Adrenal gland (tissue), 12 donors: ENCODE data around the gene CR1. TPM values are rescaled to one million over a fixed set of nuclear protein-coding genes. Genes with fewer than 3 reads are reported as not detected.
"Not testable (repeated sequence)": the region's sequence is repeated elsewhere in the genome, so short reads cannot be mapped to it uniquely, and the experiment has no call there.

Experiments
- DNase-seq, 7 donors: peaks; one replicate each; pipeline ENCODE4 v3.0.0-alpha.2; 2019 to 2020
- H3K27ac ChIP-seq, 5 donors: fragments of 200-600 bp; sonication (generic) in 4 of 5; 1 replicate in 3 of 5; 2 replicates in 2 of 5; pipeline versions ENCODE4 v1.5.1 to v1.8.0; 2016 to 2020; ENCODE audit warnings: mild to moderate bottlenecking in 1 of 5
- H3K27me3 ChIP-seq: fragments of 200-600 bp; 2 replicates; pipeline ENCODE4 v1.8.0; 2021
- H3K36me3 ChIP-seq, 2 donors: fragments of 200-600 bp; replicated peaks in 1 of 2; 1 replicate in 1 of 2; 2 replicates in 1 of 2; pipeline versions ENCODE4 v1.5.1 to v1.8.0; 2018 to 2022
- H3K4me1 ChIP-seq, 2 donors: fragments of 200-600 bp; replicated peaks in 1 of 2; 1 replicate in 1 of 2; 2 replicates in 1 of 2; pipeline versions ENCODE4 v1.5.1 to v1.8.0; 2018 to 2021
- H3K4me3 ChIP-seq, 4 donors: fragments of 200-600 bp; sonication (generic) in 3 of 4; one replicate each; pipeline ENCODE4 v1.5.1; 2016 to 2018
- H3K9me3 ChIP-seq, 3 donors: fragments of 200-600 bp; sonication (generic) in 1 of 3; replicated peaks in 1 of 3; 1 replicate in 2 of 3; 2 replicates in 1 of 3; pipeline versions ENCODE4 v1.5.1 to v1.8.0; 2016 to 2021
- CTCF ChIP-seq, 6 experiments: fragments of 450-650 bp in 4 of 6; fragments of 200-600 bp in 2 of 6; sonication (generic) in 1 of 6; IDR thresholded peaks; 1 replicate in 5 of 6; 2 replicates in 1 of 6; pipeline versions ENCODE4 v1.5.1 to v1.8.0; 2016 to 2021; ENCODE audit warnings: antibody characterized with exemption in 6 of 6, mild to moderate bottlenecking in 2 of 6, moderate library complexity in 1 of 6
- POLR2A ChIP-seq, 2 donors: fragments of 450-650 bp; IDR thresholded peaks; one replicate each; pipeline ENCODE4 v1.6.1; 2017; ENCODE audit warnings: antibody characterized with exemption in 2 of 2, mild to moderate bottlenecking in 2 of 2, moderate library complexity in 1 of 2
- WGBS, 4 donors: extraction: QIAGEN DNeasy Blood & Tissue Kit in 2 of 4; methylation state at CpG; one replicate each; pipeline versions ENCODE4 v1.1.5 to v1.1.7; 2013 to 2017; 5-methylcytosine and 5-hydroxymethylcytosine counted together
- intact Hi-C, 2 donors: fragments of 100-400 bp; cut with DNase I; formaldehyde crosslinking; loops; one replicate each; pipeline versions ENCODE4 v1.14.1 to v1.15.0; 2022 to 2023
- polyA plus RNA-seq, 3 donors: library from polyadenylated mRNA; stranded (reverse); fragments of 200-250 nt in 2 of 3; fragments of 350-450 nt in 1 of 3; fragmentation: Illumina TruSeq in 1 of 3; extraction: RNeasy Lipid Tissue Mini Kit (QIAGEN cat#74804) in 1 of 3; gene quantifications; one replicate each; pipeline ENCODE4 v1.2.3, GENCODE V29; 2013 to 2014
- total RNA-seq, 9 donors: library from RNA; depleted of rRNA in 4 of 9; stranded (reverse); fragments of >200 nt in 4 of 9; fragments of 120-200 nt in 1 of 9; fragmentation: NEBNext Ultra II Directional in 1 of 9; extraction: Animal tissue kit (Norgen Biotek cat#: 25700) in 1 of 9; gene quantifications; one replicate each; pipeline versions ENCODE4 v1.1.0 to v1.2.4, GENCODE V29; 2013 to 2023
- donor health status: healthy with polysubstance abuse.
- donor health status: Bipolar disorder and iron deficiency.
- donor health status: DM: yes; HTN: yes; CAD: no.
- donor health status: DM: no; HTN: no; CAD: no.
- donor health status: DM: no; HTN: no; CAD: no.
- donor health status: DM: yes; HTN: yes; CAD: no.

Gene CR1
- total and polyA plus RNA-seq, 12 donors, result 0.30 to 35.5 (median 3.6) TPM

- H3K36me3 ChIP-seq, result no peaks in the 10 kb centered on the region
- TF ChIP-seq CTCF (IDR thresholded peaks at IDR 0.05) (no peak), POLR2A (IDR thresholded peaks at IDR 0.05) (no peak)
- intact Hi-C loops, result no loop called here
- H3K9me3 ChIP-seq, result no peaks in the 10 kb centered on the region
- H3K27ac ChIP-seq, result no peak overlapping the region
- no peaks in the 10 kb centered on the region for H3K27me3 ChIP-seq
- 81 to 93% (median 86%) methylated on average over 13 of the region's 13 CpGs for WGBS, 4 donors
- DNase-seq, result no peak
- H3K4me3 ChIP-seq, result no peak overlapping the region
- H3K4me1 ChIP-seq, result no peaks in the 10 kb centered on the region
Observed at GRCh38 chr1:207514890-207515289, 18.9 kb downstream of the CR1 start.

- H3K4me1 ChIP-seq, result no peaks in the 10 kb centered on the region
- DNase-seq, result no peak
- H3K9me3 ChIP-seq, result no peaks in the 10 kb centered on the region
- no peak overlapping the region for H3K27ac ChIP-seq
- H3K4me3 ChIP-seq, result no peak overlapping the region
- intact Hi-C loops, result no loop called here
- no peaks in the 10 kb centered on the region for H3K27me3 ChIP-seq
- H3K36me3 ChIP-seq, result no peaks in the 10 kb centered on the region
- TF ChIP-seq POLR2A (IDR thresholded peaks at IDR 0.05), result no peak
- no peak for TF ChIP-seq CTCF (IDR thresholded peaks at IDR 0.05)
Observed at GRCh38 chr1:207516729-207517128, 20.8 kb downstream of the CR1 start.

- H3K36me3 ChIP-seq, result no peaks in the 10 kb centered on the region
- no peak for TF ChIP-seq CTCF (IDR thresholded peaks at IDR 0.05)
- TF ChIP-seq POLR2A (IDR thresholded peaks at IDR 0.05), result no peak
- no peak overlapping the region for H3K27ac ChIP-seq
- 61 to 67% (median 65%) methylated on average over 4 of the region's 4 CpGs for WGBS, 4 donors
- no peak for DNase-seq
- no peaks in the 10 kb centered on the region for H3K4me1 ChIP-seq
- no peaks in the 10 kb centered on the region for H3K9me3 ChIP-seq
- intact Hi-C loops, result no loop called here
- H3K27me3 ChIP-seq, result peaks cover 7% of the 10 kb centered on the region
- no peak overlapping the region for H3K4me3 ChIP-seq
Observed at GRCh38 chr1:207518608-207519236, 22.8 kb downstream of the CR1 start.

GRCh38 chr1:207519505-207520399 lies 23.8 kb downstream of the CR1 start:
- TF ChIP-seq CTCF (IDR thresholded peaks at IDR 0.05), result no peak
- TF ChIP-seq POLR2A (IDR thresholded peaks at IDR 0.05), result no peak
- Histone ChIP-seq H3K9me3 (no peaks in the 10 kb centered on the region), H3K36me3 (no peaks in the 10 kb centered on the region), H3K27me3 (peaks cover 7% of the 10 kb centered on the region), H3K4me1 (no peaks in the 10 kb centered on the region), H3K4me3 (no peak overlapping the region), H3K27ac (no peak overlapping the region)
- intact Hi-C loops, result no loop called here
- no peak for DNase-seq
- WGBS, 4 donors, result 78 to 82% (median 80%) methylated on average over 23 of the region's 23 CpGs

- DNase-seq, H3K4me1 ChIP-seq, H3K36me3 ChIP-seq, H3K4me3 ChIP-seq, intact Hi-C loops, H3K27ac ChIP-seq, H3K27me3 ChIP-seq, H3K9me3 ChIP-seq: not testable (repeated sequence)
- 88 to 91% (median 89%) methylated on average over 10 of the region's 10 CpGs for WGBS, 4 donors
Observed at GRCh38 chr1:207520400-207521345, 24.7 kb downstream of the CR1 start.

GRCh38 chr1:207525239-207525638 lies 29.3 kb downstream of the CR1 start:
- H3K27ac ChIP-seq, DNase-seq, H3K9me3 ChIP-seq, H3K4me1 ChIP-seq, intact Hi-C loops, H3K4me3 ChIP-seq, H3K27me3 ChIP-seq, H3K36me3 ChIP-seq: not testable (repeated sequence)
- 71 to 89% (median 79%) methylated on average over 2 to 3 of the region's 3 CpGs for WGBS, 4 donors
